ENCODE data around the gene AMER2.

AMER2 gene

GRCh38 chr13:25151626-25152195 is 20.4 kb downstream of the AMER2 start:
- DNase-seq (ENCODE audit: low spot score) (no peak), FAIRE-seq (no peak)

DNA sequence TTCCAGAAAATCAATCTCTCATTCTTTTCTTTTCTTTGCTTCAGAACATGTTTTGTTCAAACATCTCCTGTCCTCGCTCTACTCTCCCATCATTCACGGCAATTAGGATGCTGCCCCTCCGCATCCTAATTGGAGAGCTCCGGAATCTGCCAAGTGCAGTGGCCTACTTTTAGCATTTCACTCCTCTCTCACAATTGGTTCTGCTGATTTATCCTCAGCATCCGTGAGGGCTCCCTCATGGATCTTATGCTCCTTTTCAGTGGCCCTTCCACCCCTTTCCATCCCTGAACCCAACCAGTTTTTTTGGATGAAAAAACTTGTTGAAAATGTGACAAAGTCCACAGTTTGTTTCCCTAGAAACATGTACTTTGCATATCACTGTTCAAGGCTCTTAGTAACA is 22.4 kb downstream of the AMER2 start:
- no peak for FAIRE-seq
- DNase-seq (ENCODE audit: low spot score), result no peak

- DNase-seq (ENCODE audit: low spot score) (no peak), FAIRE-seq (no peak)
Observed at GRCh38 chr13:25148402-25148771, 23.7 kb downstream of the AMER2 start.

DNA sequence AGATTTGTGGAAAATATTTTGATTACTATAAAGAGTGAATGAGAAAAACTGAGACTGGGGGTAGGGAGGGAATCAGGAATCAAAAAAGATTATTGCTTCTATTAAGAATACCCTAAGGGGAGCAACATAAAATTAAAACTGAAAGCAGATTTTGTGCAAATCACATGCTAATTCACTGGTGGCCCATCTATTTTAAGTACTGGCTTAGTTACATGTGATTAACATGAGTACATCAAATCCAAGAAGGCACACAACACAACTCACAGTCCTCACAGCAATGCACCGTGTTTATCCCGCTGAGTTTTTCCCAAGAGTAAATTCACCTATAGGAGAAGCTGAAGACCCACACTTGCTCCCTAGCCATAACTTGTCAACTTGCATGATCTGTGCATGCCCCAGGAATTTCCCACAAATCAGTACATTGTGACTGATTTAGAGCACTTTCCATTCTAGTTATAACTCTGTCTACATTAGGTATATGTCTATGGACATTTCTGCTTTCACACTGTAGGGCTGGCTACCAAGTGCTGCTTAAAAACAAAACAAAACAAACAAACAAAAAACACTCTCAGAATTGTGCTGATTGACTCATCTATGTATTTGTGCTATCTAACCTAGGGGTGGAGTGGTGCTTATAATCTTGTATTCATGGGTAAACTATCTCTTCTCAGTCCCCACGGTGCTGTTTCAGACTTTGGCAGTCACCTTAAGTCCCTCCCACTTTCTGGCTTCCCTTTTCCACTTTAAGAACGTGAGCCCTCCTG is 24.3 kb downstream of the AMER2 start:
- DNase-seq (ENCODE audit: low spot score), result no peak
- FAIRE-seq, result no peak

GRCh38 chr13:25143706-25144105 is 28.4 kb downstream of the AMER2 start:
- DNase-seq (ENCODE audit: low spot score) (no peak), FAIRE-seq (no peak)

GRCh38 chr13:25141042-25141441 is 31.0 kb downstream of the AMER2 start:
- no peak for DNase-seq (ENCODE audit: low spot score)
- FAIRE-seq, result no peak

- DNase-seq (ENCODE audit: low spot score) (no peak), FAIRE-seq (no peak)
Observed at GRCh38 chr13:25137788-25138115, 34.3 kb downstream of the AMER2 start.

GRCh38 chr13:25136880-25137787 is 35.0 kb downstream of the AMER2 start:
- FAIRE-seq (no peak), DNase-seq (ENCODE audit: low spot score) (no peak)

- no peak for FAIRE-seq
- no peak for DNase-seq (ENCODE audit: low spot score)
Observed at GRCh38 chr13:25135896-25136295, 36.2 kb downstream of the AMER2 start.

DNA sequence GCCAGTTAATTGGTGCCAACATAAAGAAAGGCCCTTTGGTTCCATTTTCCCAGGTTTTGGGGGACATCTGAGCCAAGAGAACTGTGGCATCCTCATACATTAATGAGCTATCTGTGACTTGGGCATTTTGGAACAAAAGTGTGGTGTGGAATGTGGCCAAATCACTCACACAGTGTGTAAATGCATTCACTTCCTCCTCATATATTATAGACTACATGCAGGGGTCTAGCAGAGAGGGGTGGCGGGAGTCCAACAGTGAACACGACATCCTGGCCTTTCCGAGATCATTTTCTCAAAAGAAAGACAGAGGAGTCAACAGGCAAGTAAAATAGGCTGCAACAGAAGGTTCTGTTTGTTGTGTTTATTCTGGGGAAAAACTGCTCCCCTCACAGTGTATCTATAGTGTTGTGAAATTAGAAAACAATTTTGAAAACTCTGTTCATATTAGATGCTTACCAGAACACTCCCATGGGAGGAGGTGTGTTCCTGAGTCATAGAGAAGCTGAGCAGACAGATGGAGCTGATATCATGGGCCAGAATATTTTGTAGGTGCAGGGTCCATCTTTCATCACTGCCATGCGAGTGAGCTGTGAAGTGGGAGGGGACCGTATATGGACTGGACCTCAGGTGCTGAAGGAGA is 39.2 kb downstream of the AMER2 start:
- FAIRE-seq (no peak), DNase-seq (ENCODE audit: low spot score) (no peak)

- FAIRE-seq (no peak), DNase-seq (ENCODE audit: low spot score) (no peak)
Observed at GRCh38 chr13:25131881-25132420, 40.1 kb downstream of the AMER2 start.

- FAIRE-seq (no peak), DNase-seq (ENCODE audit: low spot score) (no peak)
Observed at GRCh38 chr13:25130944-25131343, 41.1 kb downstream of the AMER2 start.

- FAIRE-seq (no peak), DNase-seq (ENCODE audit: low spot score) (no peak)
Observed at GRCh38 chr13:25118378-25118905, 53.6 kb downstream of the AMER2 start.

GRCh38 chr13:25117312-25117711 is 54.8 kb downstream of the AMER2 start:
- DNase-seq (ENCODE audit: low spot score) (no peak), FAIRE-seq (no peak)

DNA sequence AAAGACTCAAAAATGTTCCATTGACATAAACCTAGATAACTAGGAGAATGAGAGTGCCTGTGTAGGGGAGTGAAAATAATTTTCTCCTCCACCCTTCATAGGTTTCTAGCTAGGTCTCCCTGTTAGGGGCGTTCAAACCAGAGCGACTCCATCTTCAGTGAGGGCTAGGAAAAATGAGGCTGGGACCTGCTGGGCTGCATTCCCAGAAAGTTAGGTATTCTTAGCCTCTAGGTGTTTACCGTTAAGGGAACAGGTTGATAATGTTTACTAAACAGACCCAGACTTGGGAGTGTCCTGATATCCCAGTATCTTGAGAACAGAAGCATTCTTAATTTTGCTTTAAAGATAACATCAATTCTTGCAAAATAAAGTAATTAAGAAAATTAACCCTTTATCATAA is 56.0 kb downstream of the AMER2 start:
- FAIRE-seq (no peak), DNase-seq (ENCODE audit: low spot score) (no peak)

DNA sequence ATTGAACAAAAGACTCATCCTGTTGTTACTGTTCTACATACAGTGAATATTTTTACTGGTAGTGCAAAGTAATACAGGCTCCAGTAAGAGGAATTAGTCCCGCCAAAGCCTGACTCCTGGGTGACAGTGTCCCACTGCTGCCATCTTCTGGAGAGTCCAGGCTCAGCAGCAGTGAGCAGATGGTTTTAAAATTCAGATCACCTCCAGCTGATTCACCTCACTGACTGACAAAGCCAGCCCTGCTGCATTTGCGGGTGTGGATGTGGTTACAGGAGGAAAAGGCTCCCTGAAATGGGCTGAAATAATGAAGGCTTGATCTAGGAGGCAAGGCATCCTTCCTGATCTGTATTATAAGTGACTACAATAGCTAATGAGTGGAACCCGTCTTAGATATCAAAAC is 57.9 kb downstream of the AMER2 start:
- peak; percentile 55 for DNase-seq (ENCODE audit: low spot score)
- peak; percentile 40 for FAIRE-seq

DNA sequence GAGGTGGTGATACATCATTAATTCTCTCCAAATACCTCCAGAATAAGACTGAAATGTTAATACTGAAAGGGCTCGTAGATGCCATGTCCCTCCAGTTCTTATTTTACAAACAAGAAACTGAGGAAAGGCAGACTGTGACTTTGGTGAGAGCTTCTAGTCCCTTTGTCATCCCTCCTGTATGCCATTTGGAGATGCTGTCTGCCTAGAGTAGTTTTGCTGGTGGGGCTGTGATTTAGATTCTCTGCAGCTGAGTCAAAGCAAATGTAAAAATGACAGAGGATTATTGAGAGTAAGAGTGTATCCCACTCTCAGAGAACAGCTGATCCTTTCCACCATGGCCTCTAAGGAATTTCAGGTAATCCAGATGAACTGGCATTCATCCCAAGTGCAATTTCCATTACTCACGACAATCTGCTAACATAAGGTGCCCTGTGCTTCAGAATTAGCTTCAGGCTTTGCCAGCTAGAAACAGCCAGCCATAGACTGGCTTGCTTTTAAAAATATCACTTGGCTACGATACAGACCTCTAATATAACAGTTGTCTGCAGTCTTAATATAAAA is 59.3 kb downstream of the AMER2 start:
- DNase-seq (ENCODE audit: low spot score) (no peak), FAIRE-seq (no peak)
